Measurements from ENCODE around the gene FBXO34. TPM values are rescaled to one million over a fixed set of nuclear protein-coding genes. Genes with fewer than 3 reads are reported as not detected.

The FBXO34 gene
- total RNA-seq, 1 donor: 28.9 TPM

- no peak for TF ChIP-seq CTCF (IDR thresholded peaks at IDR 0.05; ENCODE audit: insufficient read depth, low read depth, low read length)
- DNase-seq (ENCODE audit: low read depth): no peak
- H3K4me3 ChIP-seq (ENCODE audit: low read depth, low read length): no peak overlapping the region
These were observed 22.8 kb upstream of the FBXO34 start for GRCh38 chr14:55248411-55248810.

DNA sequence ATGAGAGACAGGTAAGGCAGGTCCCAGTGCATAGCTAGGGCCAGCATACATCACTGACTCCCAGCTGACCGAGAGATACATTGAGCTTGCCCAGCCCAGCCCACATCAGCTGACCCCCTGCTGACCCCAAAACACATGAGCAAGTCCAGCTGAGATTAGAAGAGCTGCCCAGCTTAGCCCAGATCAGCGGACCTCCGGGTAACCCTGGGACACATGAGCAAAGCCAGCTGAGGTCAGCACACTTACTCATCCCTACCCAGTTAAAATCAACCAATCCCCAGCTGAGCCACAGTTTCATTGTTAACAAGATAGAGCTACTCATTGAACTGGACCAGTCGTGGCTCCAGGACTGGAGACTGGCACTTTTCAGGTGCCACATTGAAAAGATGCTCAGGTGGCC, 21.8 kb upstream of the FBXO34 start:
- no peak for TF ChIP-seq CTCF (IDR thresholded peaks at IDR 0.05; ENCODE audit: insufficient read depth, low read depth, low read length)
- H3K4me3 ChIP-seq (ENCODE audit: low read depth, low read length): no peak overlapping the region
- peak; percentile 87 for DNase-seq (ENCODE audit: low read depth)

DNA sequence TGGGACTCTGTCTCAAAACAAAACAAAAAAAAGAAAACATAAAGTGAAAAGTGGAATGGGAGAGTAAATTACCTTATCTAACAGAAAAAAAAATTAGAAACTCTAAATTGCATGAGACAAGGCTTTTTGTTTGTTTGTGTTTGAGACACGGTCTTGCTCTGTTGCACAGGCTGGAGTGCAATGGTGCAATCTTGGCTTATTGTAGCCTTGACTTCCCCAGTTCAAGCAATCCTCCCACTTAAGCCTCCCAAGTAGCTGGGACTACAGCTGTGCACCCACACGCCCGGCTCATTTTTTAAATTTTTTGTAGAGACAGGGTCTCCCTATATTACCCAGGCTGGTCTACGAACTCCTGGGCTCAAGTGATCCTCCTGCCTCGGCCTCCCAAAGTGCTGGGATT, 17.9 kb upstream of the FBXO34 start:
- no peak overlapping the region for H3K4me3 ChIP-seq (ENCODE audit: low read depth, low read length)
- TF ChIP-seq CTCF (IDR thresholded peaks at IDR 0.05; ENCODE audit: insufficient read depth, low read depth, low read length): no peak
- no peak for DNase-seq (ENCODE audit: low read depth)

DNA sequence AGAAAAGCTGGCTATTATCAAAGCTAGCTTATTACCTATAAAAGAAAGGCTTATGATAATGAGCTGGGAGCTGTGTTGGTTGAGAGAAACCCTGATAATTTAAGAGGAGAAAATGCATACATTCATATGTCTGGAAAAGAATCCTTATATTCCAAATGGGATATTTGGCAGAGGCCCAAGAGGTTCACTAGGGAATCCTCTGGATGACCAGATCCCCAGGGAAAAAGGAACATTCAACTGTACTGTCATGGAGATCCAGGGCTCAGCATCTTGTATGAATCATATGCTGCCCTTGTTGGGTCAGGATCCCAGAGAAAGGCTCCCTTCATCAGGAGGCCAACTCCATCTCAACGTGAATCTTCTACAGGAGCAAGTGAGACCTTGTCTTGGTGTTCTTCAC, 16.6 kb upstream of the FBXO34 start:
- no peak overlapping the region for H3K4me3 ChIP-seq (ENCODE audit: low read depth, low read length)
- no peak for DNase-seq (ENCODE audit: low read depth)
- no peak for TF ChIP-seq CTCF (IDR thresholded peaks at IDR 0.05; ENCODE audit: insufficient read depth, low read depth, low read length)

- no peak for DNase-seq (ENCODE audit: low read depth)
- no peak for TF ChIP-seq CTCF (IDR thresholded peaks at IDR 0.05; ENCODE audit: insufficient read depth, low read depth, low read length)
- no peak overlapping the region for H3K4me3 ChIP-seq (ENCODE audit: low read depth, low read length)
These were observed 15.2 kb upstream of the FBXO34 start for GRCh38 chr14:55255979-55256378.

- TF ChIP-seq CTCF (IDR thresholded peaks at IDR 0.05; ENCODE audit: insufficient read depth, low read depth, low read length): no peak
- H3K4me3 ChIP-seq (ENCODE audit: low read depth, low read length): no peak overlapping the region
- no peak for DNase-seq (ENCODE audit: low read depth)
These were observed 14.6 kb upstream of the FBXO34 start for GRCh38 chr14:55256586-55256985.

- no peak overlapping the region for H3K4me3 ChIP-seq (ENCODE audit: low read depth, low read length)
- TF ChIP-seq CTCF (IDR thresholded peaks at IDR 0.05; ENCODE audit: insufficient read depth, low read depth, low read length): no peak
- DNase-seq (ENCODE audit: low read depth): no peak
These were observed 6.0 kb upstream of the FBXO34 start for GRCh38 chr14:55265197-55265596.

All from fibroblast of villous mesenchyme (primary cell).